GM18909 (cell line): ENCODE measurements around the gene TMEM233.
"Not testable (repeated sequence)": the region's sequence is repeated elsewhere in the genome, so short reads cannot be mapped to it uniquely, and the experiment has no call there.

ENCODE experiments used
- ATAC-seq: cut with Tn5 transposase; IDR thresholded peaks from one replicate; pipeline ENCODE4 v1.9.1; 2021; ENCODE audit warnings: mild to moderate bottlenecking; ENCODE audit not compliant: unreplicated experiment, poor library complexity

TMEM233 gene

GRCh38 chr12:119602734-119603094, 9.1 kb downstream of the TMEM233 start:
- ATAC-seq, result no peak

- ATAC-seq, result no peak
Measured at GRCh38 chr12:119603767-119604166, 10.2 kb downstream of the TMEM233 start.

- ATAC-seq, result no peak
Measured at GRCh38 chr12:119609358-119609757, 15.8 kb downstream of the TMEM233 start.

- no peak for ATAC-seq
Measured at GRCh38 chr12:119613319-119613936, 19.9 kb downstream of the TMEM233 start.

- no peak for ATAC-seq
Measured at GRCh38 chr12:119614705-119615104, 21.1 kb downstream of the TMEM233 start.

- no peak for ATAC-seq
Measured at GRCh38 chr12:119615518-119616475, 22.2 kb downstream of the TMEM233 start.

GRCh38 chr12:119618328-119618896, 24.8 kb downstream of the TMEM233 start:
- not testable (repeated sequence) for ATAC-seq

- no peak for ATAC-seq
Measured at GRCh38 chr12:119620490-119620889, 26.9 kb downstream of the TMEM233 start.

GRCh38 chr12:119621878-119622277, 28.3 kb downstream of the TMEM233 start:
- ATAC-seq, result no peak

- no peak for ATAC-seq
Measured at GRCh38 chr12:119624966-119625365, 31.4 kb downstream of the TMEM233 start.

GRCh38 chr12:119627019-119627643, 33.6 kb downstream of the TMEM233 start:
- no peak for ATAC-seq

- ATAC-seq, result no peak
Measured at GRCh38 chr12:119627686-119628085, 34.1 kb downstream of the TMEM233 start.

GRCh38 chr12:119630223-119630780, 36.7 kb downstream of the TMEM233 start:
- ATAC-seq, result no peak

GRCh38 chr12:119630962-119631550, 37.5 kb downstream of the TMEM233 start:
- ATAC-seq, result no peak

GRCh38 chr12:119631930-119632678, 38.5 kb downstream of the TMEM233 start:
- ATAC-seq, result no peak

- ATAC-seq, result no peak
Measured at GRCh38 chr12:119634743-119635142, 41.2 kb downstream of the TMEM233 start.

GRCh38 chr12:119642986-119643385, 49.4 kb downstream of the TMEM233 start:
- no peak for ATAC-seq

GRCh38 chr12:119644930-119645329, 51.4 kb downstream of the TMEM233 start:
- no peak for ATAC-seq

GRCh38 chr12:119645535-119646059, 52.0 kb downstream of the TMEM233 start:
- ATAC-seq, result no peak
